ENCODE results near the gene SCD. TPM values are rescaled to one million over a fixed set of nuclear protein-coding genes. Genes with fewer than 3 reads are reported as not detected.

The SCD gene
- total and polyA plus RNA-seq, 12 donors = 44.2 to 979 (median 221) TPM

DNA sequence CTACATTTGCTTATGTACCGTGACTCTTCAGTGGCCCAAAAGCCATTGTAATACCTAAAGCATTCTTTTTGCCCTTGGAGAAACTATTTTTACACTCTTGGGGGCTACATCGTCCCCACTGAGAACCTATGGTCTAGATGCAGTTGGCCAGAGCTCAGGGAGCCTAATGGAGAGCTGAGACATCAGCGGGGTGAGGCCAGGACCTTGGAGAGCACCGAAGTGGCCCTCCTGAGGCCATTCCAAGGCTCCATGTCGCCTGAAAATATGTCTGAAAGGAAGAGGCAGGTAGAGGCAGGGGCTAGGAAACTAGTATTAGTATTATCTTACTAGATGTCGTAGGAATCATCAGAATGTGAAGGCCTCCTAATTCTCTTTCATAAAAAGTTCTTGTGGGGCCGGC lies 21.9 kb upstream of the SCD start:
- H3K4me3 ChIP-seq = no peak overlapping the region
- no peaks in the 10 kb centered on the region for H3K36me3 ChIP-seq (replicated peaks in 1 of 2)
- H3K27ac ChIP-seq = no peak overlapping the region
- H3K4me1 ChIP-seq (replicated peaks in 1 of 2) = peaks cover 0 to 9% of the 10 kb centered on the region in 2 donors
- no peak for DNase-seq
- 60 to 66% (median 63%) methylated on average over 7 of the region's 7 CpGs for WGBS, 4 donors
- peaks cover 4% of the 10 kb centered on the region for H3K27me3 ChIP-seq
- H3K9me3 ChIP-seq (replicated peaks in 1 of 3) = no peaks in the 10 kb centered on the region
- intact Hi-C loops (cut with DNase I) = no loop called here
- TF ChIP-seq POLR2A (IDR thresholded peaks at IDR 0.05) = no peak
- TF ChIP-seq, protein P1, sequence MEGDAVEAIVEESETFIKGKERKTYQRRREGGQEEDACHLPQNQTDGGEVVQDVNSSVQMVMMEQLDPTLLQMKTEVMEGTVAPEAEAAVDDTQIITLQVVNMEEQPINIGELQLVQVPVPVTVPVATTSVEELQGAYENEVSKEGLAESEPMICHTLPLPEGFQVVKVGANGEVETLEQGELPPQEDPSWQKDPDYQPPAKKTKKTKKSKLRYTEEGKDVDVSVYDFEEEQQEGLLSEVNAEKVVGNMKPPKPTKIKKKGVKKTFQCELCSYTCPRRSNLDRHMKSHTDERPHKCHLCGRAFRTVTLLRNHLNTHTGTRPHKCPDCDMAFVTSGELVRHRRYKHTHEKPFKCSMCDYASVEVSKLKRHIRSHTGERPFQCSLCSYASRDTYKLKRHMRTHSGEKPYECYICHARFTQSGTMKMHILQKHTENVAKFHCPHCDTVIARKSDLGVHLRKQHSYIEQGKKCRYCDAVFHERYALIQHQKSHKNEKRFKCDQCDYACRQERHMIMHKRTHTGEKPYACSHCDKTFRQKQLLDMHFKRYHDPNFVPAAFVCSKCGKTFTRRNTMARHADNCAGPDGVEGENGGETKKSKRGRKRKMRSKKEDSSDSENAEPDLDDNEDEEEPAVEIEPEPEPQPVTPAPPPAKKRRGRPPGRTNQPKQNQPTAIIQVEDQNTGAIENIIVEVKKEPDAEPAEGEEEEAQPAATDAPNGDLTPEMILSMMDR (IDR thresholded peaks at IDR 0.05) = no peak

DNA sequence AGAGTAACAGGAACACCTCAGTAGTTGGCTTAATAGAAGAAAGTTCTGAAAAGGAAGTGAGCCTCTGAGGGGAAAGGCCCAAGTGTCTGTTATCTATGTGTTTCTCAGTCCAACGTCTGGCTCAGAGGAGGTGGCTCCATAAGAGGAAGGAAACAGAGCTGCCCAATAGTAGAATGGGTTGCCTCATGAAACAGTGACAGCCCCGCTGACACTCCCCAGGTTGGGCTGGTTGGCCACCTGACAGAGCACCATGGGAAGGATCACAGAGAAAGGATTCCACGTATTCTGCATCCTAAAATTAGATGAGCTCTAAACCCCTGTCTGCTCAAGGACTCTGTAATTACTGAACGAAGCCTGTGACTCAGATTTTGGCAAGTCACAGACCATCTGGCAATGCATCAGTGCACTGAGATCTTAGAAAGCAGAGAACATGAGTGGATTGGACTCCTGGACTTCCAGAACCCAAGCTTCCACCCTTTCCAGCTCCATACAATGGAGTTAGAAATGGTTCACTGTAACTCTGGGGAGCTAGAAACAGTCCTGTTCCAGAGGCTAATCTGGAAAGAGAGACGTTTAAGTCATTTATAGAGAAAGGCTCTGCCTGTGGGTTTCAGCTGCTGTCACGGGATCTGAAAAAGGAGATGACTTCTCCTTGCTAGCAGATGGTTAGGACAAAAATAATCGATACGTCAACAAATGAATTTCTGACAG lies 19.9 kb upstream of the SCD start:
- H3K27ac ChIP-seq = peak overlapping the region in 1 of 5 donors; percentile 34
- 33 to 42% (median 35%) methylated on average over 6 to 8 of the region's 8 CpGs for WGBS, 4 donors
- no peak overlapping the region for H3K4me3 ChIP-seq
- peak in 6 of 7 donors; percentile 47 to 78 (median 69) for DNase-seq
- H3K9me3 ChIP-seq (replicated peaks in 1 of 3) = no peaks in the 10 kb centered on the region
- no peak for TF ChIP-seq POLR2A (IDR thresholded peaks at IDR 0.05)
- TF ChIP-seq, protein P1 (IDR thresholded peaks at IDR 0.05) = no peak
- H3K36me3 ChIP-seq (replicated peaks in 1 of 2) = no peaks in the 10 kb centered on the region
- H3K4me1 ChIP-seq (replicated peaks in 1 of 2) = peaks cover 0 to 9% of the 10 kb centered on the region in 2 donors
- H3K27me3 ChIP-seq = peaks cover 2% of the 10 kb centered on the region
- intact Hi-C loops (cut with DNase I) = no loop called here

DNA sequence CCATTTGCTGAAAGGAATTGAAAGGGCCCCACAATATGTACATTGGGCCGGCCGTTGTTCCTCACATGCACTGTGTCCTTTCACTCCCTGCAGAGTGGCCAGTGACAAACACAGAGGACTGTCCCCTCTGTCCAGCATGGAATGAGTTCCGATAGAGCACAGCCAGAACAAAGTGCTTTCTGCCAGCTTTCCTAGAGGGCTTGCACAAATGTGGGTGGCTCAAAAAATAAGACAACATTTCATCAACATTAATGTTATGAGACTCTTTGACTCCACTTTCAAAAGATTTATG lies 19.4 kb upstream of the SCD start:
- no peak for TF ChIP-seq POLR2A (IDR thresholded peaks at IDR 0.05)
- TF ChIP-seq, protein P1 (IDR thresholded peaks at IDR 0.05) = no peak
- intact Hi-C loops (cut with DNase I) = no loop called here
- Histone ChIP-seq H3K4me3 (no peak overlapping the region), H3K9me3 (replicated peaks in 1 of 3) (no peaks in the 10 kb centered on the region), H3K4me1 (replicated peaks in 1 of 2) (peaks cover 0 to 9% of the 10 kb centered on the region in 2 donors), H3K27ac (no peak overlapping the region), H3K36me3 (replicated peaks in 1 of 2) (no peaks in the 10 kb centered on the region), H3K27me3 (peaks cover 6% of the 10 kb centered on the region)
- no peak for DNase-seq
- WGBS, 4 donors = 62 to 93% (median 75%) methylated on average over 3 of the region's 3 CpGs

DNA sequence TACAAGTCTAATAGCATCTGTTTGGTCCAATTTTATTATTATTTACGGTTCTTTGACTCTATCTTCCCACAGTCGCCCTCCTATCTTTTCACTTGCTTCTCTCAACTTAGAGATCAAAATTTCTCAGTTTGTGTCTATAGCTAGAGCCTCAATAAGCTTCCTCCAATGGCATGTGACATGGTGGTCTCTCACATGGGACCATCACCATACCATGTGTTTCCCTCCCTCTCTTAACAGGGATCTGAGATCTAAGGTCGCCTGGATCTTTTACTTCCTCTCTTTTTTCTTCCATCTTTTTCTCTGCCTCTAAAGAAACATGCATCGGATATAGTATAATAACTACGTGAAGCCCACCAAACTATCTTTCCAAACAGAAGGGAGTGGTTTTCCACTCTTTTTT lies 18.8 kb upstream of the SCD start:
- H3K36me3 ChIP-seq (replicated peaks in 1 of 2) = no peaks in the 10 kb centered on the region
- no peak for DNase-seq
- WGBS, 4 donors = 55 to 64% (median 57%) methylated on average over 5 of the region's 5 CpGs
- no peak for TF ChIP-seq POLR2A (IDR thresholded peaks at IDR 0.05)
- TF ChIP-seq, protein P1 (IDR thresholded peaks at IDR 0.05) = no peak
- H3K4me1 ChIP-seq (replicated peaks in 1 of 2) = peaks cover 0 to 9% of the 10 kb centered on the region in 2 donors
- H3K4me3 ChIP-seq = no peak overlapping the region
- H3K27ac ChIP-seq = no peak overlapping the region
- peaks cover 6% of the 10 kb centered on the region for H3K27me3 ChIP-seq
- H3K9me3 ChIP-seq (replicated peaks in 1 of 3) = no peaks in the 10 kb centered on the region
- intact Hi-C loops (cut with DNase I) = no loop called here

Measured in adrenal gland (tissue), 12 donors.